Lung (tissue), 12 donors: ENCODE results near the gene MPG. TPM values are rescaled to one million over a fixed set of nuclear protein-coding genes. Genes with fewer than 3 reads are reported as not detected.
A peak's percentile ranks its signal among the peaks of the same experiment; 100 is the strongest.

Source experiments
- ATAC-seq: fragments of 200-7000 bp; cut with Tn5 transposase; one replicate; pipeline ENCODE4 v1.9.1; 2020; ENCODE audit warnings: moderate number of reproducible peaks; ENCODE audit not compliant: insufficient read depth, low FRiP score
- DNase-seq, 3 donors: peaks; one replicate each; pipeline ENCODE4 v3.0.0-alpha.2; 2013 to 2017
- H3K27ac ChIP-seq, 2 donors: one replicate each; pipeline ENCODE4 v1.5.1; 2013; ENCODE audit warnings: mild to moderate bottlenecking in 2 of 2, moderate library complexity in 2 of 2, control low read depth in 1 of 2, inconsistent platforms in 1 of 2, low read depth in 1 of 2, low read length in 1 of 2
- H3K27me3 ChIP-seq, 3 donors: one replicate each; pipeline ENCODE4 v1.5.1; 2013; ENCODE audit warnings: low read length in 2 of 3; ENCODE audit not compliant: control insufficient read depth in 3 of 3, insufficient read depth in 3 of 3
- H3K36me3 ChIP-seq, 4 donors: one replicate each; pipeline ENCODE4 v1.5.1; 2013; ENCODE audit warnings: low read length in 4 of 4, mild to moderate bottlenecking in 1 of 4, moderate library complexity in 1 of 4; ENCODE audit not compliant: control insufficient read depth in 4 of 4, insufficient read depth in 4 of 4
- H3K4me1 ChIP-seq, 5 donors: one replicate each; pipeline ENCODE4 v1.5.1; 2013; ENCODE audit warnings: low read length in 5 of 5, mild to moderate bottlenecking in 2 of 5, moderate library complexity in 1 of 5; ENCODE audit not compliant: control insufficient read depth in 5 of 5, insufficient read depth in 5 of 5
- H3K4me3 ChIP-seq: one replicate; pipeline ENCODE4 v1.5.1; 2013; ENCODE audit warnings: mild to moderate bottlenecking, control low read depth, moderate library complexity
- H3K9ac ChIP-seq, 2 donors: one replicate each; pipeline ENCODE4 v1.5.1; 2013; ENCODE audit warnings: low read length in 2 of 2, control low read depth in 1 of 2; ENCODE audit not compliant: insufficient read depth in 1 of 2
- H3K9me3 ChIP-seq, 4 donors: one replicate each; pipeline ENCODE4 v1.5.1; 2013; ENCODE audit warnings: low read length in 3 of 4, mild to moderate bottlenecking in 1 of 4, moderate library complexity in 1 of 4; ENCODE audit not compliant: control insufficient read depth in 4 of 4, insufficient read depth in 3 of 4
- CTCF ChIP-seq: IDR thresholded peaks from 2 replicates; pipeline ENCODE4 v1.5.1; 2012; ENCODE audit warnings: mild to moderate bottlenecking; ENCODE audit errors: control extremely low read depth, extremely low read depth
- WGBS, 2 donors: extraction: QIAGEN DNeasy Blood & Tissue Kit; methylation state at CpG; one replicate each; pipeline ENCODE4 v1.1.7; 2013; 5-methylcytosine and 5-hydroxymethylcytosine counted together
- polyA plus RNA-seq, 2 donors: library from polyadenylated mRNA; stranded (reverse); fragments of 200-250 nt; gene quantifications; one replicate each; pipeline ENCODE4 v1.2.1, GENCODE V29; 2013
- total RNA-seq, 2 donors: library from RNA; depleted of rRNA in 1 of 2; stranded (reverse); fragments of >200 nt in 1 of 2; gene quantifications; one replicate each; pipeline ENCODE4 v1.2.1, GENCODE V29; 2014 to 2021
- donor health status: control.
- donor health status: control.
- donor health status: Bipolar disorder and iron deficiency.
- donor health status: healthy.
- donor health status: DM: yes; HTN: yes; CAD: no.

Gene MPG
- total and polyA plus RNA-seq, 4 donors: 61.1 to 101 (median 79.6) TPM

DNA sequence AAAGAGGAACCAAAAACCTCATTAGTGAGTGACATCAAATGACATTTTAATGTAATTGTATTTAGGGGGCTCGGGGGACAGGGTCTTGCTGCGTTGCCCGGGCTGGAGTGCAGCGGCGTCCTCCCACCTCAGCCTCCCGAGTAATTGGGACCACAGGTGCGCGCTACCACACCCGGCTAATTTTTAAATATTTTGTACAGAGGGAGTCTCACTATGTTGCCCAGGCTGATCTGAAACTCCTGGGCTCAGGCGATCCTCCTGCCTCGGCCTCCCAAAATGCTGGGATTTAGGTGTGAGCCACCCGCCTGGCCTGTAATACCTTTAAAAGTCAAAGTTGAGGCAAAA, 23.8 kb upstream of the MPG start:
- no peak for ATAC-seq
- Histone ChIP-seq H3K9ac (peak overlapping the region in 1 of 2 donors; percentile 42), H3K36me3 (peaks cover 0 to 42% (median 12%) of the 10 kb centered on the region in 4 donors), H3K27ac (no peak overlapping the region), H3K9me3 (no peaks in the 10 kb centered on the region), H3K4me3 (peak overlapping the region; percentile 75), H3K4me1 (peaks cover 0 to 7% (median 3%) of the 10 kb centered on the region in 5 donors), H3K27me3 (no peaks in the 10 kb centered on the region)
- 43 to 47% methylated on average over 12 of the region's 12 CpGs for WGBS, 2 donors
- no peak for TF ChIP-seq CTCF
- no peak for DNase-seq

GRCh38 chr16:55571-56136, 22.4 kb upstream of the MPG start:
- 84 to 88% methylated on average over 11 of the region's 11 CpGs for WGBS, 2 donors
- Histone ChIP-seq H3K9me3 (no peaks in the 10 kb centered on the region), H3K4me3 (no peak overlapping the region), H3K27me3 (no peaks in the 10 kb centered on the region), H3K36me3 (peaks cover 0 to 53% (median 21%) of the 10 kb centered on the region in 4 donors), H3K9ac (no peak overlapping the region), H3K27ac (no peak overlapping the region), H3K4me1 (peaks cover 0 to 7% (median 3%) of the 10 kb centered on the region in 5 donors)
- no peak for TF ChIP-seq CTCF
- no peak for DNase-seq
- ATAC-seq: no peak

DNA sequence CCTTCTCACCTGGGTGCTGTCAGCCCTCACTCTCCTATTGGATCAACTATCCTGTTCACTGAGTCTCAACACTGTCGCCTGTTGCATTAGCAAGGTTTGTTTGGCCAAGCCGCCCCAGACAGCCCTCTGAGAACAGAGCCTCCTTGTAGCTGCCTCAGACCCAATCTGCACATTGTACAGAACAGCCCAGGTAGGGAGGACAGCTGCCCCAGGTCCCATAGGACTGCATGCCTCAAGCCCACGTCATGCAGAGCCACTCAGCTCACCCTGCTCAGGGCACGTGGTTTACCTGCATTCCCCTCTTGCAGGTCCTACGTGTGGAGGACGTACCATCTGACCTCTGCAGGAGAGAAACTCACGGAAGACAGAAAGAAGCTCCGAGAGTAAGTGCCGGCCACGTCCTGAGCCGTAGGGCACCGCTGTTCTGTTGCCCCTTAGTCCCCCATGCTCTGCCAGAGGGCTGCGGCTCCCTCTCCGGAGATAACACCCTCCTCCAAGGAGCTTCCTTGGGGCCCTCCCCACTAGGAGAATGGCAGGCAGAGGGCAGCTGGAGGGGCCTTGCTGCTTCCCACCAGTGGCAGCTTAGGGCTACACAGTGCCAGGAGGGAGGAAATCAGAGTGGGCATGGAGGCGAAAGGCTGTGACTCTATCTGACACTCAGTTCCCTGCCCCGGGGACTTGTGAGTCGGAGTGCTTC, 21.6 kb upstream of the MPG start:
- DNase-seq: no peak
- no peak for ATAC-seq
- no peaks in the 10 kb centered on the region for H3K27me3 ChIP-seq
- H3K4me3 ChIP-seq: no peak overlapping the region
- no peak for TF ChIP-seq CTCF
- no peak overlapping the region for H3K27ac ChIP-seq
- H3K9ac ChIP-seq: no peak overlapping the region
- WGBS, 2 donors: 91 to 95% methylated on average over 17 of the region's 17 CpGs
- H3K36me3 ChIP-seq: peaks cover 0 to 57% (median 20%) of the 10 kb centered on the region in 4 donors
- no peaks in the 10 kb centered on the region for H3K9me3 ChIP-seq
- peaks cover 0 to 7% (median 3%) of the 10 kb centered on the region in 5 donors for H3K4me1 ChIP-seq

DNA sequence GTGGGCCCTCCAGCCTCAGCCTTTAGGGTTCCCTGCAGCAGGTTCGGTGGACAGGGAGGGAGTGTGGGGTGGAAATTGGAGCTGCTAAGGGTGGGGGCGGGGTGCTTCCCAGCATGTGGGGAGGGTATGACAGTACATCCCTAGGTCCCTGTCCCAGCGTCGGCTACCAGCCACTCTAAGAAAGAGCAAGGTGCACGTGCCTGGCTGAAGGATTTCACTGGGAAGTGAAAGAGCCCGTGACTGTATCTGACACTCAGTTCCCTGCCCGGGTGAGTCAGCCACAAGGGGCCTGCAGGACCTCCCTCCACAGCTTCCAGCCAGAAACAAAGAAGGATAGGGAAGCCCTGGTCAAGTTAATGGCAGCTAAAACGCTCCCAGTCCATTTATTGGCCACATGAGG, 20.3 kb upstream of the MPG start:
- no peak for DNase-seq
- WGBS, 2 donors: 75 to 80% methylated on average over 8 of the region's 8 CpGs
- Histone ChIP-seq H3K27me3 (no peaks in the 10 kb centered on the region), H3K9ac (no peak overlapping the region), H3K27ac (no peak overlapping the region), H3K36me3 (peaks cover 0 to 71% (median 22%) of the 10 kb centered on the region in 4 donors), H3K4me3 (no peak overlapping the region), H3K9me3 (no peaks in the 10 kb centered on the region), H3K4me1 (peaks cover 0 to 7% (median 3%) of the 10 kb centered on the region in 5 donors)
- no peak for TF ChIP-seq CTCF
- no peak for ATAC-seq
